ENCODE data around the gene MMD2.

- TF ChIP-seq POLR2AphosphoS5 (IDR thresholded peaks at IDR 0.05; ENCODE audit: low read depth, low read length), result no peak
- no peak for TF ChIP-seq TAF1 (IDR thresholded peaks at IDR 0.05; ENCODE audit: borderline replicate concordance, low read depth, low read length)
These were observed 52.3 kb downstream of the MMD2 start for GRCh38 chr7:4906682-4907081.

Measured in GM12892 (cell line).